Stomach (tissue), 9 donors: ENCODE data around the gene WDR7. TPM values are rescaled to one million over a fixed set of nuclear protein-coding genes. Genes with fewer than 3 reads are reported as not detected.

ENCODE experiments used
- DNase-seq, 2 donors: peaks; one replicate each; pipeline versions ENCODE4 v3.0.0 to v3.0.0-alpha.2; 2013 to 2019
- H3K27ac ChIP-seq, 5 donors: fragments of 200-600 bp in 4 of 5; sonication (generic) in 4 of 5; one replicate each; pipeline ENCODE4 v1.5.1; 2013 to 2019; ENCODE audit warnings: mild to moderate bottlenecking in 1 of 5, moderate library complexity in 1 of 5
- H3K27me3 ChIP-seq, 3 donors: fragments of 200-600 bp; sonication (generic); one replicate each; pipeline ENCODE4 v1.5.1; 2017 to 2019; ENCODE audit warnings: mixed run types in 1 of 3
- H3K36me3 ChIP-seq, 4 donors: fragments of 200-600 bp; sonication (generic); 1 replicate in 3 of 4; 2 replicates in 1 of 4; pipeline ENCODE4 v1.5.1; 2016 to 2019
- H3K4me1 ChIP-seq, 4 donors: fragments of 200-600 bp; sonication (generic); one replicate each; pipeline ENCODE4 v1.5.1; 2016 to 2019
- H3K4me3 ChIP-seq, 4 donors: fragments of 200-600 bp; sonication (generic) in 3 of 4; one replicate each; pipeline ENCODE4 v1.5.1; 2016 to 2019; ENCODE audit warnings: mild to moderate bottlenecking in 1 of 4
- H3K9me3 ChIP-seq, 4 donors: fragments of 200-600 bp; sonication (generic); one replicate each; pipeline ENCODE4 v1.5.1; 2016 to 2019
- CTCF ChIP-seq, 7 experiments: fragments of 450-650 bp in 4 of 7; fragments of 200-600 bp in 3 of 7; sonication (generic) in 3 of 7; IDR thresholded peaks; one replicate each; pipeline ENCODE4 v1.5.1; 2016 to 2019; ENCODE audit warnings: antibody characterized with exemption in 7 of 7, control low read depth in 2 of 7, mild to moderate bottlenecking in 1 of 7
- EP300 ChIP-seq: sonication (generic); formaldehyde crosslinking; IDR thresholded peaks from one replicate; pipeline ENCODE4 v1.6.1; 2017; ENCODE audit warnings: antibody characterized with exemption
- POLR2A ChIP-seq, 4 donors: fragments of 450-650 bp; IDR thresholded peaks; one replicate each; pipeline ENCODE4 v1.6.1; 2016; ENCODE audit warnings: antibody characterized with exemption in 4 of 4, control low read depth in 2 of 4, mild to moderate bottlenecking in 1 of 4, moderate library complexity in 1 of 4
- POLR2AphosphoS5 ChIP-seq, 3 donors: sonication (generic); formaldehyde crosslinking; IDR thresholded peaks; one replicate each; pipeline ENCODE4 v1.6.1; 2016; ENCODE audit warnings: antibody characterized with exemption in 3 of 3
- WGBS, 5 donors: extraction: QIAGEN DNeasy Blood & Tissue Kit in 3 of 5; methylation state at CpG; one replicate each; pipeline versions ENCODE4 v1.1.5 to v1.1.7; 2013 to 2018; 5-methylcytosine and 5-hydroxymethylcytosine counted together
- intact Hi-C: fragments of 100-400 bp; cut with DNase I; formaldehyde crosslinking; loops from one replicate; pipeline ENCODE4 v1.15.1; 2023; ENCODE audit warnings: low total_unique reads
- polyA plus RNA-seq, 3 donors: library from polyadenylated mRNA; stranded (reverse); fragments of 200-250 nt; gene quantifications; one replicate each; pipeline ENCODE4 v1.2.3, GENCODE V29; 2013
- total RNA-seq, 5 donors: library from RNA; depleted of rRNA; stranded (reverse); fragments of >200 nt; gene quantifications; one replicate each; pipeline versions ENCODE4 v1.1.0 to v1.2.3, GENCODE V29; 2014 to 2016
- donor health status: healthy with polysubstance abuse.
- donor health status: Bipolar disorder and iron deficiency.
- donor health status: healthy.

WDR7 gene
- total and polyA plus RNA-seq, 8 donors = 1.7 to 250 (median 47.2) TPM

GRCh38 chr18:57051657-57052044, 400.5 kb downstream of the WDR7 start:
- intact Hi-C loops = no loop called here
- no peak for TF ChIP-seq POLR2AphosphoS5 (IDR thresholded peaks at IDR 0.05)
- TF ChIP-seq POLR2A (IDR thresholded peaks at IDR 0.05) = no peak
- no peak for TF ChIP-seq EP300
- no peak for TF ChIP-seq CTCF (IDR thresholded peaks at IDR 0.05)
- Histone ChIP-seq H3K9me3 (peaks cover 0 to under 1% (median 0%) of the 10 kb centered on the region in 4 donors), H3K36me3 (no peaks in the 10 kb centered on the region), H3K4me1 (no peaks in the 10 kb centered on the region), H3K27ac (no peak overlapping the region), H3K4me3 (no peak overlapping the region), H3K27me3 (peaks cover 0 to 6% (median 0%) of the 10 kb centered on the region in 3 donors)
- peak; percentile 62 to 79 for DNase-seq
- whole genome bisulfite sequencing, 5 donors = 46 to 74% (median 51%) methylated on average over 4 of the region's 4 CpGs

GRCh38 chr18:57052173-57052572, 401.0 kb downstream of the WDR7 start:
- Histone ChIP-seq H3K27me3 (peaks cover 0 to 7% (median 0%) of the 10 kb centered on the region in 3 donors), H3K4me3 (no peak overlapping the region), H3K9me3 (no peaks in the 10 kb centered on the region), H3K4me1 (no peaks in the 10 kb centered on the region), H3K36me3 (no peaks in the 10 kb centered on the region), H3K27ac (no peak overlapping the region)
- no peak for DNase-seq
- TF ChIP-seq POLR2AphosphoS5 (IDR thresholded peaks at IDR 0.05) = no peak
- TF ChIP-seq POLR2A (IDR thresholded peaks at IDR 0.05) = no peak
- no peak for TF ChIP-seq CTCF (IDR thresholded peaks at IDR 0.05)
- no peak for TF ChIP-seq EP300
- intact Hi-C loops = no loop called here
- WGBS, 5 donors = 63 to 75% (median 66%) methylated on average over 4 of the region's 4 CpGs

- TF ChIP-seq CTCF (IDR thresholded peaks at IDR 0.05) (no peak), POLR2A (IDR thresholded peaks at IDR 0.05) (no peak), EP300 (no peak), POLR2AphosphoS5 (IDR thresholded peaks at IDR 0.05) (no peak)
- H3K36me3 ChIP-seq = no peaks in the 10 kb centered on the region
- no peaks in the 10 kb centered on the region for H3K9me3 ChIP-seq
- H3K4me1 ChIP-seq = no peaks in the 10 kb centered on the region
- no peak overlapping the region for H3K27ac ChIP-seq
- no peak overlapping the region for H3K4me3 ChIP-seq
- H3K27me3 ChIP-seq = peaks cover 0 to 7% (median 0%) of the 10 kb centered on the region in 3 donors
- no peak for DNase-seq
- WGBS, 5 donors = 84 to 93% (median 90%) methylated on average over 4 to 5 of the region's 5 CpGs
- intact Hi-C loops = no loop called here
Measured at GRCh38 chr18:57052759-57053158, 401.6 kb downstream of the WDR7 start.

GRCh38 chr18:57054891-57055290, 403.7 kb downstream of the WDR7 start:
- no peaks in the 10 kb centered on the region for H3K4me1 ChIP-seq
- intact Hi-C loops = no loop called here

More at GRCh38 chr18:57054891-57055290, 403.7 kb downstream of the WDR7 start:
- WGBS, 5 donors = 64 to 70% (median 68%) methylated on average over 3 of the region's 3 CpGs
- H3K27ac ChIP-seq = no peak overlapping the region
- no peaks in the 10 kb centered on the region for H3K36me3 ChIP-seq
- H3K4me3 ChIP-seq = no peak overlapping the region
- no peak for TF ChIP-seq POLR2A (IDR thresholded peaks at IDR 0.05)
- TF ChIP-seq EP300 = no peak
- no peak for TF ChIP-seq POLR2AphosphoS5 (IDR thresholded peaks at IDR 0.05)
- no peak for TF ChIP-seq CTCF (IDR thresholded peaks at IDR 0.05)
- H3K9me3 ChIP-seq = no peaks in the 10 kb centered on the region
- H3K27me3 ChIP-seq = peaks cover 0 to 20% (median 0%) of the 10 kb centered on the region in 3 donors
- no peak for DNase-seq
